Panc1 (cell line): ENCODE measurements around the gene C3orf22. TPM values are rescaled to one million over a fixed set of nuclear protein-coding genes. Genes with fewer than 3 reads are reported as not detected.

ENCODE experiments used
- ATAC-seq: fragments of 200-7000 bp; cut with Tn5 transposase; 2 replicates; pipeline ENCODE4 v1.9.1; 2020; ENCODE audit warnings: mild to moderate bottlenecking, moderate library complexity
- BruUV-seq: library from RNA; stranded (reverse); fragments of 400-500 nt; replicated peaks from 2 replicates; lab custom pipeline; 2021; lab: Mats Ljungman, UMichigan
- CTCF ChIA-PET: fragments of 300-600 bp; sonication (Branson Sonifier 250); formaldehyde crosslinking; loops from one replicate; lab custom pipeline; 2022; ENCODE audit warnings: antibody characterized with exemption; lab: Charles Lee
- POLR2A ChIA-PET: fragments of 300-600 bp; sonication (Branson Sonifier 250); formaldehyde crosslinking; loops from one replicate; lab custom pipeline; 2022; ENCODE audit warnings: antibody characterized with exemption; lab: Charles Lee
- DNase-seq: peaks from one replicate; pipeline ENCODE4 v3.0.0-alpha.2; 2010; ENCODE audit warnings: low read depth, low spot score
- H3K27ac ChIP-seq: 2 replicates; pipeline ENCODE4 v1.5.1; 2011; ENCODE audit warnings: mild to moderate bottlenecking, low read length, inconsistent platforms
- H3K27me3 ChIP-seq: fragments of 200-500 bp; sonication (Bioruptor generic); 2 replicates; pipeline ENCODE4 v1.6.0; 2014; ENCODE audit warnings: low read length, inconsistent platforms; ENCODE audit not compliant: control insufficient read depth, insufficient read depth
- H3K36me3 ChIP-seq: fragments of 200-500 bp; sonication (Bioruptor generic); 2 replicates; pipeline ENCODE4 v1.5.1; 2014; ENCODE audit warnings: inconsistent platforms, mild to moderate bottlenecking, low read length, moderate library complexity; ENCODE audit not compliant: control insufficient read depth, insufficient read depth
- H3K4me1 ChIP-seq: 2 replicates; pipeline ENCODE4 v1.5.1; 2011; ENCODE audit warnings: inconsistent platforms, mild to moderate bottlenecking, low read length, moderate library complexity; ENCODE audit not compliant: control insufficient read depth, insufficient read depth
- H3K4me3 ChIP-seq, 2 experiments: 2 replicates each; pipeline ENCODE4 v1.5.1; 2011 to 2012; ENCODE audit warnings: low read depth in 2 of 2, low read length in 2 of 2, mild to moderate bottlenecking in 2 of 2, inconsistent platforms in 1 of 2, moderate library complexity in 1 of 2
- H3K9me3 ChIP-seq: fragments of 200-500 bp; sonication (Bioruptor generic); 2 replicates; pipeline ENCODE4 v1.5.1; 2014; ENCODE audit warnings: low read depth, mild to moderate bottlenecking, inconsistent platforms, low read length, moderate library complexity; ENCODE audit not compliant: control insufficient read depth, insufficient read depth
- CTCF ChIP-seq: fragments of 450-650 bp; IDR thresholded peaks from 2 replicates; pipeline ENCODE4 v1.5.1; 2017; ENCODE audit warnings: mild to moderate bottlenecking
- POLR2AphosphoS5 ChIP-seq: IDR thresholded peaks from 2 replicates; pipeline ENCODE4 v1.6.1; 2012; ENCODE audit warnings: mild to moderate bottlenecking, low read depth, low read length, moderate library complexity
- REST ChIP-seq, 2 experiments: IDR thresholded peaks; 2 replicates each; pipeline ENCODE4 v1.6.1; 2011 to 2012; ENCODE audit warnings: low read depth in 2 of 2, control low read depth in 1 of 2, low read length in 1 of 2, mild to moderate bottlenecking in 1 of 2, moderate library complexity in 1 of 2; ENCODE audit not compliant: insufficient read depth in 1 of 2
- SIN3A ChIP-seq: IDR thresholded peaks from 2 replicates; pipeline ENCODE4 v1.6.1; 2012; ENCODE audit warnings: low read depth, mild to moderate bottlenecking, low read length, moderate library complexity, borderline replicate concordance; ENCODE audit not compliant: insufficient read depth
- TCF7L2 ChIP-seq: IDR thresholded peaks from 2 replicates; pipeline ENCODE4 v1.6.1; 2011; ENCODE audit warnings: mild to moderate bottlenecking, low read depth, low read length, inconsistent platforms
- in situ Hi-C: cut with HindIII; loops from 2 replicates; pipeline ENCODE4 v1.10.0; 2016; ENCODE audit warnings: low sequenced_read_pairs, low pct_unique_long_range_greater_than_20kb
- intact Hi-C: fragments of 100-400 bp; cut with micrococcal nuclease; formaldehyde crosslinking; loops from one replicate; pipeline ENCODE4 v1.10.0; 2022; ENCODE audit not compliant: unreplicated experiment
- total RNA-seq: library from RNA; stranded (reverse); gene quantifications from one replicate; pipeline ENCODE4 v1.2.1, GENCODE V29; 2021; ENCODE audit not compliant: unreplicated experiment

The C3orf22 gene
- total RNA-seq, 1 experiment from 2014 or later = not detected

- Histone ChIP-seq H3K36me3 (no peaks in the 10 kb centered on the region), H3K27ac (no peak overlapping the region), H3K9me3 (no peaks in the 10 kb centered on the region), H3K4me3 (no peak overlapping the region), H3K4me1 (no peaks in the 10 kb centered on the region), H3K27me3 (peaks cover 6% of the 10 kb centered on the region)
- intact Hi-C loops (no loop called here), in situ Hi-C loops (no loop called here)
- POLR2A ChIA-PET = no interaction called here
- no TSS peak for BruUV-seq
- no peak for DNase-seq
- ATAC-seq = no peak
- CTCF ChIA-PET = no interaction called here
- TF ChIP-seq TCF7L2 (no peak), REST (IDR thresholded peaks at IDR 0.05; ENCODE audit: insufficient read depth in 1 of 2, low read depth in 2 of 2, low read length in 1 of 2) (no peak), CTCF (no peak), SIN3A (no peak), POLR2AphosphoS5 (no peak)
Observed at GRCh38 chr3:126517986-126518778, 40.5 kb downstream of the C3orf22 start.

- ChIA-PET CTCF (no interaction called here), POLR2A (no interaction called here)
- no peaks in the 10 kb centered on the region for H3K9me3 ChIP-seq
Observed at GRCh38 chr3:126517291-126517951, 41.3 kb downstream of the C3orf22 start, which contains the start of gene UROC1. TSS of gene UROC1 (minus strand) at chr3:126517773. CDS start at chr3:126517719, 54 bp downstream.

More at GRCh38 chr3:126517291-126517951, 41.3 kb downstream of the C3orf22 start, which contains the start of gene UROC1:
- Histone ChIP-seq H3K27me3 (no peaks in the 10 kb centered on the region; the same call in 1 of the 2 replicates), H3K4me1 (no peaks in the 10 kb centered on the region), H3K4me3 (no peak within 1 kb of the TSS), H3K36me3 (no peaks in the 10 kb centered on the region), H3K27ac (no peak within 1 kb of the TSS)
- intact Hi-C loops = no loop called here
- BruUV-seq = no TSS peak
- ATAC-seq (no peak), DNase-seq (no peak)
- in situ Hi-C loops = no loop called here
- TF ChIP-seq POLR2AphosphoS5 (no peak), SIN3A (no peak), CTCF (no peak), TCF7L2 (no peak), REST (IDR thresholded peaks at IDR 0.05; ENCODE audit: insufficient read depth in 1 of 2, low read depth in 2 of 2, low read length in 1 of 2) (no peak)
